ENCODE data around the gene ATG4A. TPM values are rescaled to one million over a fixed set of nuclear protein-coding genes. Genes with fewer than 3 reads are reported as not detected.
A peak's percentile ranks its signal among the peaks of the same experiment; 100 is the strongest.

ATG4A gene
- total RNA-seq, 5 donors from 2014 or later (not counting 1 experiment from before 2014, with no cell fraction given): 6.2 to 10.1 (median 8.7) TPM

DNA sequence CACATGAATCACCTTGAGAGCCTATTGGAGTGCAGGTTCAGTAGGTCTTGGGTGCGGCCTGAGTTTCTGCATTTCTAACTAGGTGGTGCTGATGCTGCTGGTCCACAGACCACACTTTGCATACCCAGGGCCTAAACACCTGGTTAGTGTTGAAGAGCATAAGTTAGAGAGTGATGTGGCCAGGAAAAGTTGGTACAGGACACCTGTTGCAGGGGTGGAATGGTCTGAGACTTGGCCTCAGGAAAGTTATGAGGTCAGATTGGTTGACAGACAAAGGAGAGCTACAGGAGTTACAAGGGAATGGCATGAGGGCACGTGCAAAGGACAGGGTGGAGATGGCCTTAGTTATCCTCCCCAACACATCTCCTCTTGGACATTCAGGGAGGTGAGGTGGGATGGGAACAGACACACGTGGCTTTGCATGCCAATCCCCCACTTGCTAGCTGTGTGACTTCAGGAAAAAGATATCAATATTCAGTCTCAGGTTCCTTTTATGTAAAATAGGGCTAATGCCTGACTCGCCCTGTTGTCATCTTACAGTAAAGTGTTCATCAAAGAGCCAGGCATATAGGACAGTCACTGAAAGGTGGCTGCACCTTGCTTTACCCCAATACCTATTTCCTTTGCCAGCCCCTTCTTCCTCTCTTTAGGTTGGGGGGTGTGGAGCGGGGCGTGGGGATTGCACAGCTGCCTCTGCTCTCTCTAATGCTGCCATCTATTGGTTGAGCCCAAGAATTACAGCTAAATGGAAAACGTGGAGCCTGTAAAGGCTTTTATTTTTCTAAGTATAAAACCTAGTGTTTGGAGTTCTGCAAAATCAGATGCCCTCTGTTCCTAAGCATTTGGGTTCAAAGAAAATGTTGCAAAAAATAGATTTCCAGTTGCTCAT is 47.5 kb downstream of the ATG4A start:
- peaks cover 4 to 28% of the 10 kb centered on the region in 2 donors for H3K36me3 ChIP-seq (ENCODE audit: control insufficient read depth in 2 of 2, extremely low read depth in 1 of 2, insufficient read depth in 1 of 2, low read length in 1 of 2)
- H3K27me3 Mint-ChIP-seq: no peaks in the 10 kb centered on the region
- CTCF ChIA-PET: no interaction called here

DNA sequence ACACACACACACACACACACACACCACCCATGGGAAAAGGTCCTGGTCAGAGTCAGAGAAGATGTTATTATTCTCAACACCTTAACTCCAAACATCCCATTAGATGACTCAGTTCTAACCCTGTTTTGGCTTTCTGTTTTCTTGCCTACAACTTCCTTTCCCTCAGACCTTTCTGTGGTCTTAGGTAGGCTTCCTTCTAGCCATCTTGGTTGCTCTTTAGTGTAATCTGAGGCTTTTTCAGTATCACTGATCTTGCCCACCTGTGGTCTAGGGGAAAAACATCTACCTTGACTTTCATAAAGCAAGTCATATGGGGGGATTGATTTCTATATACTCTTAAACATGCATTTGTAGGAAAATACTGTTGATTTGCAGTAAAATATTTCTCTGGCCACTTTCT is 56.9 kb downstream of the ATG4A start:
- H3K9me3 ChIP-seq: no peaks in the 10 kb centered on the region
- Mint-ChIP-seq H3K27me3 (peaks cover 0 to 11% of the 10 kb centered on the region in 2 donors), H3K27ac (no peak overlapping the region), H3K4me3 (no peak overlapping the region), H3K36me3 (peaks cover 40% of the 10 kb centered on the region), H3K9me3 (no peaks in the 10 kb centered on the region), H3K4me1 (peaks cover 0 to 5% (median 3%) of the 10 kb centered on the region in 3 donors)
- DNase-seq: no peak
- ChIA-PET CTCF (no interaction called here), POLR2A (no interaction called here)
- H3K4me1 ChIP-seq (ENCODE audit: control insufficient read depth in 1 of 2, extremely low read depth in 1 of 2, insufficient read depth in 2 of 2, low read length in 2 of 2): no peaks in the 10 kb centered on the region
- no peaks in the 10 kb centered on the region for H3K27me3 ChIP-seq (replicated peaks in 1 of 2; ENCODE audit: control insufficient read depth in 2 of 2, extremely low read depth in 1 of 2, insufficient read depth in 2 of 2, low read length in 1 of 2)
- ATAC-seq (replicated peaks in 1 of 4): no peak
- peaks cover 0 to 18% of the 10 kb centered on the region in 2 donors for H3K36me3 ChIP-seq (ENCODE audit: control insufficient read depth in 2 of 2, extremely low read depth in 1 of 2, insufficient read depth in 1 of 2, low read length in 1 of 2)
- H3K4me3 ChIP-seq (ENCODE audit: control insufficient read depth in 1 of 2, extremely low read depth in 1 of 2, low read length in 1 of 2): no peak overlapping the region
- H3K27ac ChIP-seq (ENCODE audit: low read length): no peak overlapping the region

More for the DNA sequence above, 47.5 kb downstream of the ATG4A start:
- 100% methylated on average over 2 of the region's 7 CpGs for WGBS (ENCODE audit: insufficient coverage)
- POLR2A ChIA-PET: no interaction called here
- no peaks in the 10 kb centered on the region for H3K4me1 Mint-ChIP-seq
- H3K36me3 Mint-ChIP-seq: peaks cover 48% of the 10 kb centered on the region
- no peak for ATAC-seq (replicated peaks in 1 of 4)
- DNase-seq: peak in 1 of 35 experiments; percentile 1
- Histone ChIP-seq H3K4me3 (ENCODE audit: control insufficient read depth in 1 of 2, extremely low read depth in 1 of 2, low read length in 1 of 2) (no peak overlapping the region), H3K27ac (ENCODE audit: low read length) (no peak overlapping the region), H3K27me3 (replicated peaks in 1 of 2; ENCODE audit: control insufficient read depth in 2 of 2, extremely low read depth in 1 of 2, insufficient read depth in 2 of 2, low read length in 1 of 2) (no peaks in the 10 kb centered on the region), H3K4me1 (ENCODE audit: control insufficient read depth in 1 of 2, extremely low read depth in 1 of 2, insufficient read depth in 2 of 2, low read length in 2 of 2) (no peaks in the 10 kb centered on the region), H3K9me3 (no peaks in the 10 kb centered on the region)
- no peak overlapping the region for H3K27ac Mint-ChIP-seq
- no peak overlapping the region for H3K4me3 Mint-ChIP-seq
- H3K9me3 Mint-ChIP-seq: no peaks in the 10 kb centered on the region

DNA sequence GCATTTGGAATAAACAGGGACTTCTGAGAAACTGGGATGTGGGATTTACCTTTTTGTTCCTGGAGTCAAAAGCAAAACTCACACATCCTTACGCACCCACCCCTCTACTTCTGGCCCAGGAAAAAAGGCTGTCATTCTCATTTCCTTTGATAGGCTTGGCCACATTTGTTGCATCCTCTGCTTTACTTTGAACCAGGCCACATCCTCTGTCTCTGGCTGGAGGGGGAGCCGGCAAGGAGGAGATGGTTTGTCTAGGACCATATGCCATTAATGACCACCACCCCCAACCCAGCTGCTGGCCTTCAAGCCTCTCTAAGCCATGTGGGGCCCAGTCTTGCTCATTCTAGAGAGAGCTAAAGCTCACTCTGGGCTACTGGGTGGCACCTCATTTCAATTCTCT is 64.5 kb downstream of the ATG4A start:
- peaks cover 0 to 5% of the 10 kb centered on the region in 2 donors for H3K27me3 Mint-ChIP-seq
- H3K4me1 Mint-ChIP-seq: no peaks in the 10 kb centered on the region
- no peak overlapping the region for H3K27ac Mint-ChIP-seq
- Histone ChIP-seq H3K36me3 (ENCODE audit: control insufficient read depth in 2 of 2, extremely low read depth in 1 of 2, insufficient read depth in 1 of 2, low read length in 1 of 2) (peaks cover 0 to 9% of the 10 kb centered on the region in 2 donors), H3K9me3 (no peaks in the 10 kb centered on the region), H3K27ac (ENCODE audit: low read length) (no peak overlapping the region), H3K4me3 (ENCODE audit: control insufficient read depth in 1 of 2, extremely low read depth in 1 of 2, low read length in 1 of 2) (no peak overlapping the region), H3K27me3 (replicated peaks in 1 of 2; ENCODE audit: control insufficient read depth in 2 of 2, extremely low read depth in 1 of 2, insufficient read depth in 2 of 2, low read length in 1 of 2) (no peaks in the 10 kb centered on the region), H3K4me1 (ENCODE audit: control insufficient read depth in 1 of 2, extremely low read depth in 1 of 2, insufficient read depth in 2 of 2, low read length in 2 of 2) (no peaks in the 10 kb centered on the region)
- no peak overlapping the region for H3K4me3 Mint-ChIP-seq
- ATAC-seq (replicated peaks in 1 of 4) (no peak), DNase-seq (no peak)
- H3K36me3 Mint-ChIP-seq: peaks cover 14% of the 10 kb centered on the region
- ChIA-PET CTCF (no interaction called here), POLR2A (no interaction called here)
- no peaks in the 10 kb centered on the region for H3K9me3 Mint-ChIP-seq
- no CpG with 5 or more reads among the region's 2 CpGs for WGBS (ENCODE audit: insufficient coverage)

DNA sequence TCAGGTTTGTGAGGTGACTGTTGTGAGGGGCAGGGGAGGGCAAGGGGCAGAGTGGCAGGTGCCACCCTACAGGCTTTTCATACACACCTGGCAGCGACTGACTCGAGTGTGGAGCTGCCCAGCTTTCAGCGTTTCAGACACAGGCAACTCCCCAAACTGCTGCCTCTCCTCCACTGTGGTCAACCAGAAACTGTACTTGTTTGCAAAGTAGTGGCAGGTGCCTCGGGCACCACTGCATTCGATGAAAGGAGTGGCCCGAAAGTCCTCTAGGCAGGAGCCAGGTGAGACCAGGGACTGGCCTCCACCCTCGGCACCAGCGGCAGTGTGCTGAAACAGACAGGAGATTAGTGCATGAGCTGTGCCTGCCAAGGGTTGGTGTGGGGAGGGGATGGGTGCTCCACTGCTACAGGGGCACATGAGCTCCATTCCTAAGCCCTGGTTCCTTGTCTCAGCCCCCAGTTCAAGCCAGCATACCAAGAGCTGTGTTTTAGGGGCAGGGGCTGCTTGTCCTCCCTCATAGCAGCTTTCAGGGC is 65.4 kb downstream of the ATG4A start:
- DNase-seq: no peak
- H3K4me3 ChIP-seq (ENCODE audit: control insufficient read depth in 1 of 2, extremely low read depth in 1 of 2, low read length in 1 of 2): no peak overlapping the region
- Mint-ChIP-seq H3K4me3 (no peak overlapping the region), H3K4me1 (no peaks in the 10 kb centered on the region), H3K27ac (no peak overlapping the region), H3K36me3 (peaks cover 10% of the 10 kb centered on the region), H3K27me3 (peaks cover 0 to 5% of the 10 kb centered on the region in 2 donors), H3K9me3 (no peaks in the 10 kb centered on the region)
- ChIA-PET POLR2A (no interaction called here), CTCF (no interaction called here)
- WGBS (ENCODE audit: insufficient coverage): 89% methylated on average over 3 of the region's 8 CpGs
- no peak overlapping the region for H3K27ac ChIP-seq (ENCODE audit: low read length)
- H3K36me3 ChIP-seq (ENCODE audit: control insufficient read depth in 2 of 2, extremely low read depth in 1 of 2, insufficient read depth in 1 of 2, low read length in 1 of 2): peaks cover 0 to 9% of the 10 kb centered on the region in 2 donors
- H3K4me1 ChIP-seq (ENCODE audit: control insufficient read depth in 1 of 2, extremely low read depth in 1 of 2, insufficient read depth in 2 of 2, low read length in 2 of 2): no peaks in the 10 kb centered on the region
- no peak for ATAC-seq (replicated peaks in 1 of 4)
- no peaks in the 10 kb centered on the region for H3K27me3 ChIP-seq (replicated peaks in 1 of 2; ENCODE audit: control insufficient read depth in 2 of 2, extremely low read depth in 1 of 2, insufficient read depth in 2 of 2, low read length in 1 of 2)
- no peaks in the 10 kb centered on the region for H3K9me3 ChIP-seq

DNA sequence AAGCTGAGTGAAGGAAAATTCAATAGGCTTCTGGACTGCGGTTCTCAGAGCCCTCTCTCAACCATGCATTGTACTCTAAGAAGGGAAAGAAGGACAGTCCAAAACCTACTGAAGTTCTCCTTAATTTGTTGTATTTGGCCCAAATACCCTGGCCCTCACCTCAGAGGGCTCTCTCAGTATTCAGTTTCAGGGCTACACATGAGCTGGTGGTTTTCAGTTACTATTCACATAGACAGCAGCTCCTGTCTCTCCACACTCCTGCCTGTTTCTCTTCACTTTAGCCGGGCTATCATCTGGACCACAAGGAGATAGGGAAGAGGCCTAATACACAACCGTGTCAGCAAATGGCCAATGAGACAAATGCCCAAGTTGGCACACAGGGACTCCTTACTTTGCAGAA is 66.0 kb downstream of the ATG4A start:
- ATAC-seq (replicated peaks in 1 of 4) (no peak), DNase-seq (no peak)
- no peaks in the 10 kb centered on the region for H3K4me1 ChIP-seq (ENCODE audit: control insufficient read depth in 1 of 2, extremely low read depth in 1 of 2, insufficient read depth in 2 of 2, low read length in 2 of 2)
- peaks cover 0 to 5% of the 10 kb centered on the region in 2 donors for H3K27me3 Mint-ChIP-seq
- CTCF ChIA-PET: no interaction called here
- H3K9me3 ChIP-seq: no peaks in the 10 kb centered on the region
- H3K27ac Mint-ChIP-seq: no peak overlapping the region
- no peak overlapping the region for H3K4me3 ChIP-seq (ENCODE audit: control insufficient read depth in 1 of 2, extremely low read depth in 1 of 2, low read length in 1 of 2)
- no peak overlapping the region for H3K27ac ChIP-seq (ENCODE audit: low read length)
- 100% methylated on average over 2 of the region's 3 CpGs for WGBS (ENCODE audit: insufficient coverage)
- peaks cover 0 to 9% of the 10 kb centered on the region in 2 donors for H3K36me3 ChIP-seq (ENCODE audit: control insufficient read depth in 2 of 2, extremely low read depth in 1 of 2, insufficient read depth in 1 of 2, low read length in 1 of 2)
- H3K27me3 ChIP-seq (replicated peaks in 1 of 2; ENCODE audit: control insufficient read depth in 2 of 2, extremely low read depth in 1 of 2, insufficient read depth in 2 of 2, low read length in 1 of 2): no peaks in the 10 kb centered on the region
- no peaks in the 10 kb centered on the region for H3K4me1 Mint-ChIP-seq
- H3K4me3 Mint-ChIP-seq: no peak overlapping the region
- H3K9me3 Mint-ChIP-seq: no peaks in the 10 kb centered on the region
- H3K36me3 Mint-ChIP-seq: peaks cover 10% of the 10 kb centered on the region
- POLR2A ChIA-PET: no interaction called here

DNA sequence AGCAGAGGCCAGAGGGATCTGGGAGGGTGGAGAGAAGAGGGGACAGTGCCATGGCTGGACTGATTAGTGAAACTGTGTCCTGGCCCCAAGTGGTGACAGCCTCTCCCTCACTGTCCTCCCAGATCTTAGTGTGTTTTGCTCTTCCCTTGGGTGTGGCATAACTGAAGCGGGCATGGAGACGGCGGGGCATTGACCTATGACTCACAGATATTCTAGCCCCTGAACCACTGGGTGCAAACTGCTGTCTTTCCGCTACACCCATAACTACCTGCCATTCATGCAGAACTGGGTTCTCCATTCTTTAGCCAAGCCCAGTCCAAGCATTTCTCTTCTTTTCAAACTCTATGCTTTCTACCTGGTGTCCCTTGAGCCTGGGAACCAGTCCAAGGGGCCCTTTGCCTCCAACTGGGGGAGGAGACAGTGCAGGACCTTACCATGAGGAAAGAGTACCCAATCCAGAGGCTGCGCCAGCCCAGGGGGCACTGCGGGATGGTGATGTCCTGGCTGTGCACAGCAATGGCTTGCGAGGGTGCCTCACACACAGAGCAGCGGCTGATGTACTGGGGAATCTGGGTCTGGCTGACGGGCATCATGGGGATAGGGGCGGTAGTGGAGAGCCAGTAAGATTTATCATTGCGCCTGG is 67.6 kb downstream of the ATG4A start:
- DNase-seq (no peak), ATAC-seq (replicated peaks in 1 of 4) (no peak)
- H3K9me3 Mint-ChIP-seq: no peaks in the 10 kb centered on the region
- H3K4me1 Mint-ChIP-seq: no peaks in the 10 kb centered on the region
- H3K27ac ChIP-seq (ENCODE audit: low read length): no peak overlapping the region
- no peak overlapping the region for H3K4me3 Mint-ChIP-seq
- H3K36me3 Mint-ChIP-seq: peaks cover 1% of the 10 kb centered on the region
- H3K9me3 ChIP-seq: no peaks in the 10 kb centered on the region
- H3K4me3 ChIP-seq (ENCODE audit: control insufficient read depth in 1 of 2, extremely low read depth in 1 of 2, low read length in 1 of 2): no peak overlapping the region
- no peaks in the 10 kb centered on the region for H3K27me3 ChIP-seq (replicated peaks in 1 of 2; ENCODE audit: control insufficient read depth in 2 of 2, extremely low read depth in 1 of 2, insufficient read depth in 2 of 2, low read length in 1 of 2)
- WGBS (ENCODE audit: insufficient coverage): 96% methylated on average over 7 of the region's 11 CpGs
- peaks cover 0 to 10% of the 10 kb centered on the region in 2 donors for H3K27me3 Mint-ChIP-seq
- no peaks in the 10 kb centered on the region for H3K4me1 ChIP-seq (ENCODE audit: control insufficient read depth in 1 of 2, extremely low read depth in 1 of 2, insufficient read depth in 2 of 2, low read length in 2 of 2)
- H3K36me3 ChIP-seq (ENCODE audit: control insufficient read depth in 2 of 2, extremely low read depth in 1 of 2, insufficient read depth in 1 of 2, low read length in 1 of 2): no peaks in the 10 kb centered on the region
- H3K27ac Mint-ChIP-seq: no peak overlapping the region
- CTCF ChIA-PET: no interaction called here
- POLR2A ChIA-PET: no interaction called here
